ENCODE results near the gene ANKRD28. TPM values are rescaled to one million over a fixed set of nuclear protein-coding genes. Genes with fewer than 3 reads are reported as not detected.

Gene ANKRD28
- total RNA-seq, 4 donors from 2014 or later = 39.0 to 81.1 (median 49.5) TPM

DNA sequence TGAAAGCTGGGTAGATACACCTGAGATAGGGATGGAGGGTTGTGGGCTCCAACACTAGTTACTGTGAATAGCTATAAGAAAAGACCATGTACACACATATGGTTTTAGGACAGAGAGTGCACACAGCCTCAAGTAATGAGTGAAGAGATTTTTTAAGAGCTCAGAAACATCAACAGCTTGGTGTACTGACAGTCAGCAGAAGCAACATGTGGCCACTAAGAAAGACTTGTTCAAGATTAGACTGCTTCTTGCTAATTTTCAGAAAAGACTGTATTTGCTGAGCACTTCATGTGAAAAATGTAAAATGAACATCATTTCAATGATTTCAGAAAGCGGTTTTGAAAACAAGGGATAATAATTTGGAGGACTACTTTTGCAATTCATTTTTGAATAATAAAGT lies 10.3 kb downstream of the ANKRD28 start:
- Histone ChIP-seq H3K4me3 (no peak overlapping the region), H3K4me1 (peaks cover 9 to 26% (median 13%) of the 10 kb centered on the region in 4 donors), H3K27me3 (no peaks in the 10 kb centered on the region), H3K36me3 (no peaks in the 10 kb centered on the region), H3K27ac (peak overlapping the region in 1 of 4 donors; percentile 8), H3K9me3 (no peaks in the 10 kb centered on the region)
- in situ Hi-C loops (cut with MboI; ENCODE audit: low pct_ligation_motif_present in 1 of 4, low pct_unique_long_range_greater_than_20kb in 1 of 4, low sequenced_read_pairs in 3 of 4) (no loop called here), intact Hi-C loops (cut with DNase I; ENCODE audit: low total_unique reads) (no loop called here)
- no peak for TF ChIP-seq POLR2A (IDR thresholded peaks at IDR 0.05)
- TF ChIP-seq CTCF (IDR thresholded peaks at IDR 0.05) = no peak
- no peak for TF ChIP-seq EP300 (IDR thresholded peaks at IDR 0.05; ENCODE audit: low read depth)
- no peak for DNase-seq
- WGBS, 2 donors (ENCODE audit: low coverage in 1 of 2) = 100% methylated on average over 1 of the region's 1 CpG

- Histone ChIP-seq H3K4me1 (peaks cover 11 to 46% (median 13%) of the 10 kb centered on the region in 4 donors), H3K4me3 (no peak overlapping the region), H3K36me3 (no peaks in the 10 kb centered on the region), H3K27ac (no peak overlapping the region), H3K9me3 (no peaks in the 10 kb centered on the region), H3K27me3 (no peaks in the 10 kb centered on the region)
- in situ Hi-C loops (cut with MboI; ENCODE audit: low pct_ligation_motif_present in 1 of 4, low pct_unique_long_range_greater_than_20kb in 1 of 4, low sequenced_read_pairs in 3 of 4) = no loop called here
- TF ChIP-seq CTCF (IDR thresholded peaks at IDR 0.05) (no peak), POLR2A (IDR thresholded peaks at IDR 0.05) (no peak), POLR2AphosphoS5 (IDR thresholded peaks at IDR 0.05) (no peak), EP300 (IDR thresholded peaks at IDR 0.05; ENCODE audit: low read depth) (no peak)
- WGBS, 2 donors (ENCODE audit: low coverage in 1 of 2) = 71 to 75% methylated on average over 4 of the region's 4 CpGs
- intact Hi-C loops (cut with DNase I; ENCODE audit: low total_unique reads) = no loop called here
- DNase-seq = no peak
Observed at GRCh38 chr3:15783361-15783969, 14.3 kb downstream of the ANKRD28 start.

DNA sequence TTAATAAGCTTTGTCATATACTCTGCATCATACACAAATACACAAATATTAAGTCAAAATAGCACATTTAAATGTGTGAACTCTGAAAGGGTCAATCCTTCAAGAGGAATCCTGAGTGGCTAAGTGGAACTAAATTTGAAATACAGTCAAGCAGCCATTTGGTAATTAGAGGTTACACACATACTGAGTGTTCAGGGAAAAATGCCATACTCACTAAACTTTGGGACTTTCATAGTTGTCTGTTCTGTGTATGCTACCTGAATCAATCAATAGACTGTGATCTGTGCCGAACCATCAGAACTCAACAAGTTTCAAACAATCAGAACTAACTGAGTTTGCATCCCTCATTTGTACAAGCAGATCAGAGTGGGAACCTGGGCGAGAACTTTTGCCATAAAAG lies 15.3 kb downstream of the ANKRD28 start:
- intact Hi-C loops (cut with DNase I; ENCODE audit: low total_unique reads) (no loop called here), in situ Hi-C loops (cut with MboI; ENCODE audit: low pct_ligation_motif_present in 1 of 4, low pct_unique_long_range_greater_than_20kb in 1 of 4, low sequenced_read_pairs in 3 of 4) (no loop called here)
- Histone ChIP-seq H3K9me3 (no peaks in the 10 kb centered on the region), H3K27ac (no peak overlapping the region), H3K4me1 (peaks cover 11 to 50% (median 13%) of the 10 kb centered on the region in 4 donors), H3K36me3 (no peaks in the 10 kb centered on the region), H3K4me3 (no peak overlapping the region), H3K27me3 (no peaks in the 10 kb centered on the region)
- WGBS, 2 donors (ENCODE audit: low coverage in 1 of 2) = 90 to 100% methylated on average over 2 of the region's 2 CpGs
- TF ChIP-seq POLR2A (IDR thresholded peaks at IDR 0.05) (no peak), POLR2AphosphoS5 (IDR thresholded peaks at IDR 0.05) (no peak), CTCF (IDR thresholded peaks at IDR 0.05) (no peak), EP300 (IDR thresholded peaks at IDR 0.05; ENCODE audit: low read depth) (no peak)
- DNase-seq = no peak

- Histone ChIP-seq H3K9me3 (no peaks in the 10 kb centered on the region), H3K27me3 (no peaks in the 10 kb centered on the region), H3K27ac (peak overlapping the region in 1 of 4 donors; percentile 22), H3K36me3 (no peaks in the 10 kb centered on the region), H3K4me1 (peaks cover 11 to 47% (median 13%) of the 10 kb centered on the region in 4 donors), H3K4me3 (no peak overlapping the region)
- WGBS, 2 donors (ENCODE audit: low coverage in 1 of 2) = 91 to 97% methylated on average over 6 of the region's 6 CpGs
- intact Hi-C loops (cut with DNase I; ENCODE audit: low total_unique reads) = no loop called here
- no peak for DNase-seq
- TF ChIP-seq EP300 (IDR thresholded peaks at IDR 0.05; ENCODE audit: low read depth) = peak; percentile 48
- no peak for TF ChIP-seq CTCF (IDR thresholded peaks at IDR 0.05)
- peak; percentile 14 to 23 (median 21) for TF ChIP-seq POLR2AphosphoS5 (IDR thresholded peaks at IDR 0.05)
- TF ChIP-seq POLR2A (IDR thresholded peaks at IDR 0.05) = no peak
- in situ Hi-C loops (cut with MboI; ENCODE audit: low pct_ligation_motif_present in 1 of 4, low pct_unique_long_range_greater_than_20kb in 1 of 4, low sequenced_read_pairs in 3 of 4) = no loop called here
Observed at GRCh38 chr3:15781637-15782402, 16.0 kb downstream of the ANKRD28 start.

Measured in transverse colon (tissue), 4 donors.